Measurements from ENCODE around the gene C2CD4C. TPM values are rescaled to one million over a fixed set of nuclear protein-coding genes. Genes with fewer than 3 reads are reported as not detected.

C2CD4C gene
- total and polyA plus RNA-seq, 2 of the 13 experiments (the other 11 are each of a cell fraction or from before 2014, with no cell fraction given): not detected

- Histone ChIP-seq H3K4me3 (replicated peaks in 1 of 3; ENCODE audit: insufficient read depth in 1 of 3, low read depth in 2 of 3, low read length in 3 of 3) (no peak overlapping the region), H3K36me3 (replicated peaks in 1 of 2; ENCODE audit: control insufficient read depth in 1 of 2, insufficient read depth in 2 of 2, low read length in 2 of 2) (0 out of 5 replicates have a peak, but pooled peaks cover 1 to 3% of the 10 kb centered on the region in 2 experiments), H2AFZ (ENCODE audit: low read length) (no peak overlapping the region), H3K27me3 (ENCODE audit: control insufficient read depth in 1 of 2, insufficient read depth in 2 of 2, low read length in 2 of 2) (no peaks in the 10 kb centered on the region), H4K20me1 (ENCODE audit: insufficient read depth, low read length) (no peaks in the 10 kb centered on the region), H3K9ac (ENCODE audit: insufficient read depth, low read depth, low read length) (no peak overlapping the region), H3K9me3 (ENCODE audit: low read length) (peaks cover 5% of the 10 kb centered on the region; the same call in 1 of the 2 replicates), H3K79me2 (ENCODE audit: insufficient read depth, low read length) (no peaks in the 10 kb centered on the region), H3K4me1 (ENCODE audit: insufficient read depth, low read length) (no peaks in the 10 kb centered on the region), H3K4me2 (ENCODE audit: low read depth, low read length) (no peak overlapping the region), H3K27ac (ENCODE audit: extremely low read length, insufficient read depth, low read length) (no peak overlapping the region)
- intact Hi-C loops (cut with micrococcal nuclease; ENCODE audit: unreplicated experiment) (no loop called here), in situ Hi-C loops (cut with HindIII; ENCODE audit: extremely low pct_ligation_motif_present, low pct_unique_long_range_greater_than_20kb) (no loop called here)
- FAIRE-seq (peak; percentile 60), ATAC-seq (no peak), DNase-seq (ENCODE audit: low spot score) (no peak)
- ChIA-PET CTCF (ENCODE audit: low intra/inter-chr PET ratio, low total read pairs) (no interaction called here), POLR2A (no interaction called here)
- peak; percentile 25; the same call in 1 of the 2 replicates for TF ChIP-seq ATF7 (IDR thresholded peaks at IDR 0.05)
- TF ChIP-seq ATF7 (CRISPR knock-in tag; IDR thresholded peaks at IDR 0.05): no peak
- TF ChIP-seq RFX1 (IDR thresholded peaks at IDR 0.05): no peak
- peak; percentile 47; the same call in 1 of the 2 replicates for TF ChIP-seq CREB1 (IDR thresholded peaks at IDR 0.05)
- TF ChIP-seq CREB1 (CRISPR knock-in tag; IDR thresholded peaks at IDR 0.05): no peak
- no TSS peak for BruUV-seq (replicated peaks)
- 84% methylated on average over 13 of the region's 22 CpGs for WGBS (ENCODE audit: low lambda C conversion rate)
Observed at GRCh38 chr19:434152-434960, 25.4 kb upstream of the C2CD4C start.

GRCh38 chr19:430701-431100 is 21.8 kb upstream of the C2CD4C start:
- CTCF ChIA-PET (ENCODE audit: low intra/inter-chr PET ratio, low total read pairs): no interaction called here
- H3K36me3 ChIP-seq (replicated peaks in 1 of 2; ENCODE audit: control insufficient read depth in 1 of 2, insufficient read depth in 2 of 2, low read length in 2 of 2): peaks cover 1 to 6% of the 10 kb centered on the region in 2 experiments; a peak in 1 of 5 replicates
- TF ChIP-seq ETS1 (CRISPR knock-in tag; IDR thresholded peaks at IDR 0.05): no peak
- no peak for TF ChIP-seq MTF1 (CRISPR knock-in tag; IDR thresholded peaks at IDR 0.05)
- TF ChIP-seq ZNF747 (CRISPR knock-in tag; IDR thresholded peaks at IDR 0.05; ENCODE audit: borderline replicate concordance): no peak
- no peak for TF ChIP-seq ZNF570 (CRISPR knock-in tag; IDR thresholded peaks at IDR 0.05; ENCODE audit: borderline replicate concordance)
- no peak for TF ChIP-seq ZFP62 (CRISPR knock-in tag; IDR thresholded peaks at IDR 0.05)
- TF ChIP-seq PREB (CRISPR knock-in tag; IDR thresholded peaks at IDR 0.05): no peak
- H3K9ac ChIP-seq (ENCODE audit: insufficient read depth, low read depth, low read length): no peak overlapping the region
- no peak for ATAC-seq
- H3K4me3 ChIP-seq (replicated peaks in 1 of 3; ENCODE audit: insufficient read depth in 1 of 3, low read depth in 2 of 3, low read length in 3 of 3): no peak overlapping the region
- H4K20me1 ChIP-seq (ENCODE audit: insufficient read depth, low read length): no peaks in the 10 kb centered on the region
- BruUV-seq (replicated peaks): no TSS peak
- WGBS (ENCODE audit: low lambda C conversion rate): 96% methylated on average over 6 of the region's 10 CpGs
- no peak for DNase-seq (ENCODE audit: low spot score)
- no peak overlapping the region for H3K27ac ChIP-seq (ENCODE audit: extremely low read length, insufficient read depth, low read length)
- no peak overlapping the region for H3K4me2 ChIP-seq (ENCODE audit: low read depth, low read length)
- intact Hi-C loops (cut with micrococcal nuclease; ENCODE audit: unreplicated experiment) (no loop called here), in situ Hi-C loops (cut with HindIII; ENCODE audit: extremely low pct_ligation_motif_present, low pct_unique_long_range_greater_than_20kb) (no loop called here)
- POLR2A ChIA-PET: no interaction called here
- no peak for FAIRE-seq
- H3K9me3 ChIP-seq (ENCODE audit: low read length): peaks cover 5% of the 10 kb centered on the region; the same call in 1 of the 2 replicates
- H3K4me1 ChIP-seq (ENCODE audit: insufficient read depth, low read length): no peaks in the 10 kb centered on the region
- no peaks in the 10 kb centered on the region for H3K27me3 ChIP-seq (ENCODE audit: control insufficient read depth in 1 of 2, insufficient read depth in 2 of 2, low read length in 2 of 2)
- no peak overlapping the region for H2AFZ ChIP-seq (ENCODE audit: low read length)
- no peaks in the 10 kb centered on the region for H3K79me2 ChIP-seq (ENCODE audit: insufficient read depth, low read length)
